SU-DHL-6 (cell line): ENCODE measurements around the gene C1orf116.

Source experiments
- CTCF ChIP-seq: fragments of 200-600 bp; sonication (generic); IDR thresholded peaks from one replicate; pipeline ENCODE4 v1.5.1; 2017; ENCODE audit warnings: antibody characterized with exemption, mild to moderate bottlenecking, low read length, moderate library complexity; ENCODE audit not compliant: insufficient read depth, poor library complexity, severe bottlenecking
- EZH2phosphoT487 ChIP-seq: fragments of 200-600 bp; sonication (generic), shearing (Covaris generic); conservative IDR thresholded peaks from 2 replicates; pipeline ENCODE4 v1.6.1; 2018; ENCODE audit warnings: mild to moderate bottlenecking, antibody characterized with exemption, low read length, moderate library complexity, mixed read lengths

GRCh38 chr1:207050480-207051190, 18.1 kb upstream of the C1orf116 start:
- TF ChIP-seq CTCF = no peak
- TF ChIP-seq EZH2phosphoT487 = no peak
